ENCODE results near the gene ZNF335. TPM values are rescaled to one million over a fixed set of nuclear protein-coding genes. Genes with fewer than 3 reads are reported as not detected.
A peak's percentile ranks its signal among the peaks of the same experiment; 100 is the strongest.

Gene ZNF335
- total and polyA plus RNA-seq, 2 donors (not counting 3 experiments of a cell fraction or from before 2014, with no cell fraction given) = 17.3 to 22.8 TPM

GRCh38 chr20:45913116-45913515, 58.9 kb downstream of the ZNF335 start:
- DNase-seq (ENCODE audit: low read depth, low spot score) = peak; percentile 52
- Histone ChIP-seq H3K9me3 (replicated peaks; ENCODE audit: control insufficient read depth, insufficient read depth, low read length) (no peaks in the 10 kb centered on the region), H3K27ac (ENCODE audit: insufficient read depth, low read depth, low read length) (no peak overlapping the region), H2AFZ (ENCODE audit: low read depth, low read length) (no peak overlapping the region), H3K36me3 (ENCODE audit: control insufficient read depth in 2 of 2, extremely low read depth in 1 of 2, insufficient read depth in 2 of 2, low read length in 2 of 2) (peaks cover 0 to 4% of the 10 kb centered on the region in 2 experiments), H4K20me1 (replicated peaks; ENCODE audit: control insufficient read depth, extremely low read depth, insufficient read depth, low read length) (no peaks in the 10 kb centered on the region), H3K27me3 (ENCODE audit: control insufficient read depth in 2 of 2, insufficient read depth in 2 of 2, low read length in 2 of 2) (no peaks in the 10 kb centered on the region), H3K4me1 (ENCODE audit: control insufficient read depth, extremely low read depth, insufficient read depth, low read length) (peaks cover 28% of the 10 kb centered on the region), H3K79me2 (ENCODE audit: control insufficient read depth, insufficient read depth, low read length) (no peaks in the 10 kb centered on the region), H3K9ac (replicated peaks; ENCODE audit: extremely low read depth, insufficient read depth, low read length) (no peak overlapping the region), H3K4me2 (ENCODE audit: insufficient read depth, low read length) (no peak overlapping the region), H3K9me1 (replicated peaks; ENCODE audit: control insufficient read depth, extremely low read depth, insufficient read depth, low read length) (no peaks in the 10 kb centered on the region), H3K4me3 (replicated peaks in 1 of 3; ENCODE audit: insufficient read depth in 1 of 3, low read depth in 1 of 3, low read length in 3 of 3) (no peak overlapping the region)
- dilution Hi-C loops (cut with MboI; ENCODE audit: extremely low pct_ligation_motif_present, low sequenced_read_pairs) (no loop called here), intact Hi-C loops (cut with micrococcal nuclease) (loop anchor here (10.0 kb wide), 1 partner anchor 568 kb away; the partner anchor contains the start of gene SDC4)
- peak; percentile 75 for FAIRE-seq
- ChIA-PET CTCF (interaction anchor here (1.5 kb wide), 1 partner anchor 57 kb away, joined by 6 read pairs; no protein-coding TSS in a partner anchor), POLR2A (no interaction called here)
- BruUV-seq (replicated peaks) = no TSS peak
- TF ChIP-seq CTCF (IDR thresholded peaks at IDR 0.05; ENCODE audit: extremely low read depth in 1 of 2, insufficient read depth in 1 of 2, low read depth in 1 of 2, low read length in 2 of 2) = no peak
- TF ChIP-seq JUN (IDR thresholded peaks at IDR 0.05; ENCODE audit: borderline replicate concordance, insufficient read depth, insufficient read length, low read depth) = peak; percentile 39
- TF ChIP-seq FOS (IDR thresholded peaks at IDR 0.05; ENCODE audit: borderline replicate concordance, insufficient read depth, low read length) = peak; percentile 52
- no peak for TF ChIP-seq GATA2 (IDR thresholded peaks at IDR 0.05; ENCODE audit: insufficient read depth, insufficient read length, low read depth, low read length)
- no peak for TF ChIP-seq MAX (IDR thresholded peaks at IDR 0.05; ENCODE audit: insufficient read depth, insufficient read length)
- TF ChIP-seq POLR2AphosphoS5 (IDR thresholded peaks at IDR 0.05; ENCODE audit: insufficient read depth, low read depth, low read length) = no peak
